Measurements from ENCODE around the gene RHOJ. TPM values are rescaled to one million over a fixed set of nuclear protein-coding genes. Genes with fewer than 3 reads are reported as not detected.

Gene RHOJ
- total and polyA plus RNA-seq, 2 of the 4 experiments (the other 2 are of a cell fraction) = 9.5 to 33.9 TPM

DNA sequence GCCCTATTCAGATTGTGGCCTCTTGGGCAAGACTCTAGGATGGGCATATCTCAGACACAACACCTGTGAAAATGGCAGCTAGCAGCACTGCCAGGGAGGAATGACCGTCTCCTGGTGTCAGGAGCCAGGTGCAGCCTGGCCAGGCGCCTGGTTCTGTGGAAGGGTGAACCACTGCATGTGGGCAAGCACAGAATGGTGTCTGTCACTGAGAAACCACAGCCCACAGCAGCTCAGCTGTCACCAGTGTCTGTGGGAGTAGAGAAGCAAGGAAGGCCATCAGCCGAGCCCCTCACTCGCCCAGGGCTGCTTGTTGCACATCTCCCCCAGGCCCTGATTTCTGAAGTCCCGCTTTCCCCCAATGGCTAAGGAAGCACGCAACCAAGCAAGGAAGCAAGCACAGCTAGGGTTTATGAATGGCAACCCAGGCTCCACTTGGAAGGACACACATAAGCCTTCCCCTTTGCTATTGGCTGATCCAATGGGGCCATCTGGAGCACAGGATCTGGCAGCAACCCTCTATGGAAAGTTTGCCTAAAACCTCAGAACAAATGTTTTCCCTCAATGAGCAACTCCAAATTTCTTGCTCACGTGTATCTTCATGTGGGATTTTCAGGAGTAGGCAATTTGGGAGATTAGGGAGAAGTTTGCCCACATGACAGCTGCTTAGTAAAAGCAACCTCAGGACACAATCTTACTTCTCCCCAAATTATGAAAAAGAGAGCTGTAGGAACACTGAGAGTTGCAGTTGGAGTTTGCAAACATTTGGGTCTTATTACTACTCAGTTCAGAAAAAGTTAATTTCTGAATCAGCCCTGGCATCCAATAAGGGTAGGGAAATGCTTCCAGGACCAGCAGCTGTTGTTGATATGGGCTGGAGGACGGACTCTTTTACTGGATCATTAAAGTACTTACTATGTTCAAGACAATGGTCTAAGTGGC is 69.7 kb downstream of the RHOJ start:
- no peak overlapping the region for H4K91ac ChIP-seq (ENCODE audit: insufficient read depth, low read depth, low read length)
- H3K36me3 ChIP-seq (ENCODE audit: control insufficient read depth, insufficient read depth, low read length) = no peaks in the 10 kb centered on the region
- no peak overlapping the region for H3K4me3 ChIP-seq (ENCODE audit: insufficient read depth, low read depth, low read length)
- no peaks in the 10 kb centered on the region for H3K9me3 ChIP-seq (ENCODE audit: control insufficient read depth, insufficient read depth, low read length)
- H3K27ac ChIP-seq (ENCODE audit: insufficient read depth, low read length) = no peak overlapping the region
- H3K23ac ChIP-seq (ENCODE audit: low read depth, low read length) = no peak overlapping the region
- H2BK5ac ChIP-seq (ENCODE audit: low read depth, low read length, poor library complexity, severe bottlenecking) = no peak overlapping the region
- no peaks in the 10 kb centered on the region for H3K79me1 ChIP-seq (ENCODE audit: low read depth in 1 of 2, low read length in 2 of 2)
- no TSS peak for BruUV-seq (replicated peaks)
- WGBS, 2 experiments (ENCODE audit: extremely low coverage in 2 of 2, insufficient read length in 1 of 2) = 86% methylated on average over 2 of the region's 8 CpGs; no CpG with 5 or more reads in 1 of the 2 experiments
- H2BK15ac ChIP-seq (ENCODE audit: low read depth, low read length) = no peak overlapping the region
- TF ChIP-seq, protein P1, sequence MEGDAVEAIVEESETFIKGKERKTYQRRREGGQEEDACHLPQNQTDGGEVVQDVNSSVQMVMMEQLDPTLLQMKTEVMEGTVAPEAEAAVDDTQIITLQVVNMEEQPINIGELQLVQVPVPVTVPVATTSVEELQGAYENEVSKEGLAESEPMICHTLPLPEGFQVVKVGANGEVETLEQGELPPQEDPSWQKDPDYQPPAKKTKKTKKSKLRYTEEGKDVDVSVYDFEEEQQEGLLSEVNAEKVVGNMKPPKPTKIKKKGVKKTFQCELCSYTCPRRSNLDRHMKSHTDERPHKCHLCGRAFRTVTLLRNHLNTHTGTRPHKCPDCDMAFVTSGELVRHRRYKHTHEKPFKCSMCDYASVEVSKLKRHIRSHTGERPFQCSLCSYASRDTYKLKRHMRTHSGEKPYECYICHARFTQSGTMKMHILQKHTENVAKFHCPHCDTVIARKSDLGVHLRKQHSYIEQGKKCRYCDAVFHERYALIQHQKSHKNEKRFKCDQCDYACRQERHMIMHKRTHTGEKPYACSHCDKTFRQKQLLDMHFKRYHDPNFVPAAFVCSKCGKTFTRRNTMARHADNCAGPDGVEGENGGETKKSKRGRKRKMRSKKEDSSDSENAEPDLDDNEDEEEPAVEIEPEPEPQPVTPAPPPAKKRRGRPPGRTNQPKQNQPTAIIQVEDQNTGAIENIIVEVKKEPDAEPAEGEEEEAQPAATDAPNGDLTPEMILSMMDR (conservative IDR thresholded peaks at IDR 0.05; ENCODE audit: low read depth, low read length) = no peak
- TF ChIP-seq, protein P2, sequence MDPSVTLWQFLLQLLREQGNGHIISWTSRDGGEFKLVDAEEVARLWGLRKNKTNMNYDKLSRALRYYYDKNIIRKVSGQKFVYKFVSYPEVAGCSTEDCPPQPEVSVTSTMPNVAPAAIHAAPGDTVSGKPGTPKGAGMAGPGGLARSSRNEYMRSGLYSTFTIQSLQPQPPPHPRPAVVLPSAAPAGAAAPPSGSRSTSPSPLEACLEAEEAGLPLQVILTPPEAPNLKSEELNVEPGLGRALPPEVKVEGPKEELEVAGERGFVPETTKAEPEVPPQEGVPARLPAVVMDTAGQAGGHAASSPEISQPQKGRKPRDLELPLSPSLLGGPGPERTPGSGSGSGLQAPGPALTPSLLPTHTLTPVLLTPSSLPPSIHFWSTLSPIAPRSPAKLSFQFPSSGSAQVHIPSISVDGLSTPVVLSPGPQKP (IDR thresholded peaks at IDR 0.05; ENCODE audit: borderline replicate concordance, low read depth, low read length) = no peak
- TF ChIP-seq MAFK (IDR thresholded peaks at IDR 0.05; ENCODE audit: low read depth, low read length) = no peak
- no peak for TF ChIP-seq RFX5 (IDR thresholded peaks at IDR 0.05; ENCODE audit: low read depth, low read length)
- TF ChIP-seq SMC3 (IDR thresholded peaks at IDR 0.05; ENCODE audit: low read depth, low read length) = no peak
- no peak for TF ChIP-seq BHLHE40 (IDR thresholded peaks at IDR 0.05; ENCODE audit: low read depth, low read length)
- TF ChIP-seq FOS (IDR thresholded peaks at IDR 0.05; ENCODE audit: low read depth, low read length) = no peak
- TF ChIP-seq NFE2L2 (IDR thresholded peaks at IDR 0.05; ENCODE audit: low read depth, low read length) = no peak
- TF ChIP-seq, protein P3, sequence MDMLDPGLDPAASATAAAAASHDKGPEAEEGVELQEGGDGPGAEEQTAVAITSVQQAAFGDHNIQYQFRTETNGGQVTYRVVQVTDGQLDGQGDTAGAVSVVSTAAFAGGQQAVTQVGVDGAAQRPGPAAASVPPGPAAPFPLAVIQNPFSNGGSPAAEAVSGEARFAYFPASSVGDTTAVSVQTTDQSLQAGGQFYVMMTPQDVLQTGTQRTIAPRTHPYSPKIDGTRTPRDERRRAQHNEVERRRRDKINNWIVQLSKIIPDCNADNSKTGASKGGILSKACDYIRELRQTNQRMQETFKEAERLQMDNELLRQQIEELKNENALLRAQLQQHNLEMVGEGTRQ (IDR thresholded peaks at IDR 0.05; ENCODE audit: low read depth, low read length) = no peak
- no peak for TF ChIP-seq POLR2A (IDR thresholded peaks at IDR 0.05; ENCODE audit: low read depth, low read length)
- TF ChIP-seq MXI1 (IDR thresholded peaks at IDR 0.05; ENCODE audit: borderline replicate concordance, low read depth, low read length) = no peak
- no peak for TF ChIP-seq CHD1 (IDR thresholded peaks at IDR 0.05; ENCODE audit: low read depth, low read length)
- TF ChIP-seq CEBPB (IDR thresholded peaks at IDR 0.05; ENCODE audit: low read depth, low read length) = no peak
- no peak for TF ChIP-seq RAD21 (IDR thresholded peaks at IDR 0.05; ENCODE audit: low read length)
- ChIA-PET POLR2A (ENCODE audit: unreplicated experiment) (no interaction called here), CTCF (interaction anchor here (0.8 to 1.3 kb wide), 2 partner anchors 14 to 100 kb away, joined by 3 to 5 read pairs; no protein-coding TSS in a partner anchor)
- no peaks in the 10 kb centered on the region for H4K20me1 ChIP-seq (ENCODE audit: insufficient read depth, low read length)
- no peak overlapping the region for H3K4me2 ChIP-seq (ENCODE audit: low read depth, low read length)
- H3K9ac ChIP-seq (ENCODE audit: low read depth, low read length) = no peak overlapping the region
- no peak overlapping the region for H3K4ac ChIP-seq (ENCODE audit: low read depth, low read length)
- no peak overlapping the region for H2AFZ ChIP-seq (replicated peaks; ENCODE audit: low read length, poor library complexity)
- H3K9me1 ChIP-seq (ENCODE audit: insufficient read depth, low read length) = no peaks in the 10 kb centered on the region
- H2BK20ac ChIP-seq (ENCODE audit: low read depth, low read length) = no peak overlapping the region
- DNase-seq (no peak), ATAC-seq (ENCODE audit: low read depth) (no peak)
- H2BK120ac ChIP-seq (ENCODE audit: low read depth, low read length) = no peak overlapping the region
- H3K4me1 ChIP-seq (ENCODE audit: control insufficient read depth, insufficient read depth, low read length) = no peaks in the 10 kb centered on the region
- no peak overlapping the region for H2AK9ac ChIP-seq (replicated peaks; ENCODE audit: low read depth, low read length, poor library complexity)
- no peak overlapping the region for H4K8ac ChIP-seq (ENCODE audit: low read depth in 2 of 2, low read length in 2 of 2)
- H3K18ac ChIP-seq (ENCODE audit: low read depth, low read length) = no peak overlapping the region
- H2AK5ac ChIP-seq (ENCODE audit: low read depth, low read length) = no peak overlapping the region
- in situ Hi-C loops (cut with MboI; ENCODE audit: low sequenced_read_pairs) = loop anchor here (5.0 kb wide), 1 partner anchor 102 kb away; no protein-coding TSS in a partner anchor
- no peaks in the 10 kb centered on the region for H3K27me3 ChIP-seq (ENCODE audit: control insufficient read depth, insufficient read depth, low read length)
- intact Hi-C loops (cut with micrococcal nuclease) = loop anchor here (10.0 kb wide), 1 partner anchor 1349 kb away; no protein-coding TSS in a partner anchor
- dilution Hi-C loops (cut with HindIII; ENCODE audit: low sequenced_read_pairs, unreplicated experiment) = no loop called here
- no peak overlapping the region for H4K5ac ChIP-seq (ENCODE audit: low read depth, low read length)
- no peak overlapping the region for H3K14ac ChIP-seq (replicated peaks; ENCODE audit: low read depth, low read length)
- H3K56ac ChIP-seq (ENCODE audit: extremely low read depth, insufficient read depth, low read length) = no peak overlapping the region

Data from IMR-90 (cell line).